ENCODE results near the gene GAMT.

The GAMT gene

DNA sequence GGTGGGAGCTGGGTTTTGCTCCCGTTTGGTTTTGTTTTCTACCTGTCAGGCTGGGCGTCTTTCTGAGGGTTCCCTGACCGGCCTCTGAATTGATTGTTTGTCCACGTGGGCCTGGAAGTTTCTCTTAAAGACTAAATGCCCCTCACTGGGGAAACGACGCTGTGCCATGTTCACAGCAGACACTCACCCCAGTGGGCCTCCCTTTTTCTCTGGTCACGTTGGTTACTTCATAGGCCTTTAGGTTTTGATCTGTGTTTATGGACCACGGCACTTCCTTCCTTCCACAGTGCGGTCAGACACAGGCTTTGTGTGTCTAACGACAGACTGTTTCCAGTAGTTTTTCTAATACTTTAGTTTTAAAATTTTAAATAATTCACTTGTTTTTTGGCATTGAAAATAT lies 37.7 kb downstream of the GAMT start:
- DNase-seq: peak; percentile 53

DNA sequence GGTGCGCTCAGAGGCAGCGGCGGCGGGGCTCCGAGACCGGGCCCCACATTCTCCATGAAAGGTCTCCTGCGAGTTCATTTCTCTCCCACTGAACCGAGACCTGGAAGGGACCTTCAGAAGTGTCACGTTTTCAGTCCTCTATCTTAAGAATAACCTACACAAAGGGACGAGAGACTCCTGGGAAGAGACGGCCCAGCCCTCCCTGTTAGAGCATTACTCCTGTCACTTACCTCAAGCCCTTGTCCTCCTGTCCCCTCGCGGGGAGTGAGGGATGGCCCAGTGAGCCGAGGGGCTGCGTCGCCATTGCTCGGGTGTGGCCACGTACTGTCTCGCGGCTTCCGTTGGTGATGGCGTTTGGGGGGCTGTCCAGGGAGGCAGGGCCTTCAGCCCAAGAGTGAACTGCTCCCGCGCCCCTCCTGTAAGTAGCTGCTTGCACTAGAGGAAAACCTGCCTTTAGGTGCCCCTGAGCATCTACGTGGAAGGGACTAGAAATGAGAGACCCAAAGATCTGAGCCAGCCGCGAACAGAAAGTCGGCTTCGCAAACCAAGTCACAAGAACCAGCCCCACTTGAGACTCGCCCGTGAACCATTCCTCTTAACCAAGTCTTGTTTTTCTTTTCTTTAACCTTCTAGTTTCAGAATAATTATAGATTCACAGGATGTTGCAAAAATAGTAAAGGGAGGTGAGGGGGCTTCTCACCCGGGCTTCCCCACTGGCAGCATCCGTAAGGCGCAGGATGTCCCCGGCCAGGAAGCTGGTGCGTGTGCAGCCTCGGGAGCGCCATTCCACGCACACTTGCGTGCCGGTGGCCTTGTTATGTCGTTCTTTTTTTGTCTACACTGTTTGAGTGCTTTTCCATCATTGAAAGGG lies 38.7 kb downstream of the GAMT start:
- DNase-seq: no peak

DNA sequence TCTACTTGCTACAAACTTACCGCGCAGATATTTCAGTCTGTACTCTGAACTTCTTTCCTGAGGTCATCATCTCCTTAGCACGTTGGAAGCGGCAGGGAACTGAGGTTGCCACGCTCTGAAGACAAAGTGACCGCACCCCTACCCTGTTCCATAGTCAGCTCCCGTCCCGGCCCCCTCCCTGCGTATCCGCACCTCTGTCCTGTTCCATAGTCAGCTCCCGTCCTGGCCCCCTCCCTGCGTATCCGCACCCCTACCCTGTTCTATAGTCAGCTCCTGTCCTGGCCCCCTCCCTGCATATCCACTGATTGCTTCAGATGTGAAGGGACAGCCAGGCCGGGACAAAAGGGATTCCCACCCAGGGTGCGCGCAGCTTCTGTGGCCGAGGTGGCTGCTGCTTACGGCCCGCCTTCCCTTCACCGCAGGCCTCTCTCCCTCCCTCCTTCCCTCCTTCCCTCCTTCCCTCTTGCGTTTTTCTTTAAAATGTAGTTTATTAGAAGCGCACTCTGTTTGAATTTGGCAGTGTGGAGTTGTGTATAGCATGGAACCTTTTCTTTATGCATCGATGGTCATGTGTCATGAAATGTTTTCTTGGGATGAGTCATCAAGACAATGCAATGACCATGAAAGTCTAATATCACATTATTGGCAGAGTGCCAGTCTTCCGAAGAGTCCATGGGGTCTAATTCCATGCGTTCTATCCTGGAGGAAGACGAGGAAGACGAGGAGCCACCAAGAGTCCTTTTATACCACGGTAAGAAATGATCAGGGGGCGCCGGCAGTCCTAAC lies 39.5 kb downstream of the GAMT start:
- DNase-seq: no peak

DNA sequence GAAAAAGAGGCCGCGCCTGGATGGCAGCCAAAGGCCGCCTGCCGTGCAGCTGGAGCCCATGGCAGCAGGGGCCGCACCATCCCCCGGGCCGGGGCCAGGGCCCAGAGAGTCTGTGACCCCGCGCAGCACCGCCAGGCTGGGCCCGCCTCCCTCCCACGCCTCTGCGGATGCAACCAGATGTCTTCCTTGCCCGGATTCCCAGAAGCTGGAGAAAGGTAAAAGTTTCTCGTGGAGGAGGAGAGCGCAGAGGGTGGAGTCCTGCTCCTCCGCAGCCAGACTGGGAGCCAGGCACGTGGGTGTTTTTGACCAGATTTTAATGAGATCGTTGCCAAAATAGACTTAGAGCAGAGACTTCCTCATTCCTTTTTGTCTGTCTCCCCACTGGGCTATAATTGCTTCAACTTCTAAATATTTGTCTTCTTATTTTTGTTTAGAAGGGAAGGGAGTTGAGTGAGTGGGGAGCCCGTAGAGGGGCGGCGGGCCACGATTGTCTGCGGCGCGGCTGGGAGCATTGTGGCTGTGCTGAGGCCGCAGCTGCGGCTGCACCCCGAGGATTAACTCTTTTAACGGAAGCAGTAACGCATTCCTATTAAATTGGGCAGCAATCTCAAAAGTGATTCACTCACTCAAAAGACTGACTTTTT lies 40.4 kb downstream of the GAMT start:
- no peak for DNase-seq

DNA sequence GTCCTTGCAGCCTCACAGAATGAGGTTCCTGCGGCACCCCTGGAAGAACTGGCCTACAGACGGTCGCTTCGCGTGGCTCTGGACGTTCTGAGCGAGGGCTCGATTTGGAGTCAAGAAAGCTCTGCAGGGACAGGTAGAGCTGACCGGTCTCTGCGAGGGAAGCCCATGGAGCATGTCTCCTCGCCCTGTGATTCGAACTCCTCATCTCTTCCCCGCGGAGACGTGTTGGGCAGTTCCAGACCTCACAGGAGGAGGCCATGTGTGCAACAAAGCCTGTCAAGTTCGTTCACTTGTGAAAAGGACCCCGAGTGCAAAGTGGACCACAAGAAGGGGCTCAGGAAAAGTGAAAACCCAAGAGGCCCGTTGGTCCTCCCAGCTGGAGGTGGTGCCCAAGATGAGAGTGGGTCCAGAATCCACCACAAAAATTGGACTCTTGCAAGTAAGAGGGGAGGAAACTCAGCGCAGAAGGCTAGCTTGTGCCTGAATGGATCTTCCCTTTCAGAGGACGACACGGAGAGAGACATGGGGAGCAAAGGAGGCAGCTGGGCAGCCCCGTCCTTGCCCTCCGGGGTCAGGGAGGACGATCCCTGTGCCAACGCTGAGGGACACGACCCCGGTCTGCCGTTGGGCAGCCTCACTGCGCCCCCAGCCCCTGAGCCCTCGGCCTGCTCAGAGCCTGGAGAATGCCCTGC lies 41.1 kb downstream of the GAMT start:
- no peak for DNase-seq

DNA sequence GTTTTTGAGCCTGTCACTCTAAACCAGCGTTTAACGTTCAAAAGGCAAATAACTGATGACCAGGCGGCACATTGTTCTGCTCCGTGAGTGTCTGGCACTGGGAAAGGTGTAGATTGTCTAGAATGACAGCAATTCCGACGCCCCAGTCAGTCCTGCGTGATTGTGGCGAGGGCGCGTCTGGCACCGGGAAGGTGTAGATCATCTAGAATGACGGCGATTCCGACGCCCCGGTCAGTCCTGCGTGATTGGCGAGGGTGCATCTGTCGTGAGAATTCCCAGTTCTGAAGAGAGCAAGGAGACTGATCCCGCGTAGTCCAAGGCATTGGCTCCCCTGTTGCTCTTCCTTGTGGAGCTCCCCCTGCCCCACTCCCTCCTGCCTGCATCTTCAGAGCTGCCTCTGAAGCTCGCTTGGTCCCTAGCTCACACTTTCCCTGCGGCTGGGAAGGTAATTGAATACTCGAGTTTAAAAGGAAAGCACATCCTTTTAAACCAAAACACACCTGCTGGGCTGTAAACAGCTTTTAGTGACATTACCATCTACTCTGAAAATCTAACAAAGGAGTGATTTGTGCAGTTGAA lies 43.7 kb downstream of the GAMT start:
- DNase-seq: no peak

DNA sequence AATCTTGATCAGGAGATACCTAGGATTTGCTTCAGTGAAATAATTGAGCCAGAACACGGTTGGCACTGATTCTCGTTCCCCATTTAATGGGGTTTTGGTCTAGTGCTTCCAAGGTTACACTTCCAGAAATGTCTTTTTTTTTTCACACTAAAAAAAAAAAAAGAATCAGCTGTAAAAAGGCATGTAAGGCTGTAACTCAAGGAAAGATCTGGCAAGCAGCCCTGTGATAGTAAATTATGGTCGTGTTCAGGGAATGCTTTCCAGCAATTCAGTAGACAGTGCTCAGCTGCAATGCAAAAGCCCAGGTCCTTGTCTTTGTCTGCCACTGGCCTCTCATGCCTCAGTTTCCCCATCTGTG lies 44.9 kb downstream of the GAMT start:
- DNase-seq: no peak

DNA sequence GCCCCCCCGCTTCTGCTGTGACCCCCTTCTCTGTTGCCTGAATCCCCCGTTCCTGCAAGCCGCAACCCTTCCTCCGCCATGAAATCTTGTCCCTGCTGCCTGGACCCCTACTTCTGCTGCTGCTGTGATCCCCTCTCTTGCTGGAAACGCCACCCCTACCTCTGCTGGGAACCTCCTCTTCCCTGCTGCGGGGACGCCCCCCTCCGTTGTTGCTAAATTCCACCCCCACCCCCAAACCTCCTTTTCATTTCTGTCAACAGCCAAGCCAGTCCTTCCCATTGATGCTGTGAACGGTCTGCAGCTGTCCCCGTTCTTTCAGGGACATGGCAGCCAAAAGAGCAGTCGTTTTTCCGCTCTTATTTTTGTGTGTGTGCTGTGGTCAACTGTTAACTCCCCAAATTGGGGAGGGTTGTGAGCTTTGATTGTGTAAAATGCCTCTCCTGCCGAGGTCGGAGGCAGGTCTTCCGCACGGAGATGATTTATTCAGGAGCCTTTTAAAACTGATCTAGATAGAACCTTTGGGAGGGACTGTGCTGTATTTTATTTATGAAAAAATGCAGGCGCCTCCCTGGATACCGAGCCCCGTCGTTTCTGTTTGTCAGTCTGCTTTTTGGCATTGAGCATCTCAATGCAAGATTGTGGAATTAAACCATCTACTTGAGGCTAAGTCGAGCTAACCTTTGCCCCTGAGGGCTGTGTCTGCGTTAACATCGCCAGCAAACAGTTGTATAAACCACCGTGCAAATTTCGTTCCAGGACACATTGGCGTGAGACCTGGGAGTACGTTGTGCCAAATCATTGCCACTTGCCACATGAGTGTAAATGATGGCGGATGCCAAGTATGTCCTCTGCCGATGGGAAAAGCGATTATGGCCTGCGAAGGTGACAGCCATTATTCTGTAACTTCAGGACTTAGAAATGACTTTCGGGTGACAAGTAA lies 45.5 kb downstream of the GAMT start:
- no peak for DNase-seq

DNA sequence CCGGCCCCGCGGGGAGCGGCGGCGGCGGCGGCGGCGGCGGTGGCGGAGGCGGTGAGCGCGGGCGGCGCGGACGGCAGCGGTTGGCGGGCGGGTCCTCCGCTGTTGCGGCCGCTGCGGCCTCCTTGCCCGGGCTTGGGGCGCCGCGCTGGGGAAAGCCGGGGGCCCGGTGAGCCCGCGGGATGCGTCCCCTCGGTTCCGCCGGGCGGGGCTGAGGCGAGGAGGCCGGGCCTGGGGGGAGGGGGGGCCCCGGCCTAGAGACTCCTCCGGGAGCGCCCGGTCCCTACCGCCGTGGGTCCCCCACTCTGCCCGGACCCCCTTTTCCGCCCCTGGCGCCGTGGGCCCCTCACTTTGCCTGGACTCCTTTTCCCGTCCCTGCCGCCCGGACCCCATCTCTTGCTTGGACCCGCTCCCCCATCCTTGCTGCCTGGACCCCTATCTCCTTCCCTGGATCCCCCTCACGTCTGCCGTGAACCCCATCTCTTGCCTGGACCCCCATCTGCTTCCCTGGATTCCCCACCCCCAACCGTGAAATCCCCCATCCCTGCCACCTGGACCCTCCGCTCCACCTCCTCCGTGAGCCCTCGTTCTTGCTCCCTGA lies 46.3 kb downstream of the GAMT start:
- DNase-seq: no peak

DNA sequence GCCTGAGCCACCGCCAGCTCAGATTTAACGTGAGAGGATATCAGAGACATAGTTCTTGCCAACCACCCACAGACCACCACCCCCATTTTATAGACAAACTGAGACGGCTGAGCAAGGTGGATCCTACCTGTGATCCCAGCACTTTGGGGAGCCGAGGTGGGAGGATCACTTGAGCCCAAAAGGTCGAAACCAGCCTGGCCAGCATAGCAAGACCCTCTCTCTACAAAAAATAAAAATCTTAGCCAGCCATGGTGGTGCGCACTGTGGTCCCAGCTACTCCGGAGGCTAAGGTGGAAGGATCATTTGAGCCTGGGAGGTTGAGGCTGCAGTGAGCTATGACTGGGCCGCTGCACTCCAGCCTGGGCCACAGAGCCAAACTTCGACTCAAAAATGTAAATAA lies 48.2 kb downstream of the GAMT start:
- DNase-seq: no peak

DNA sequence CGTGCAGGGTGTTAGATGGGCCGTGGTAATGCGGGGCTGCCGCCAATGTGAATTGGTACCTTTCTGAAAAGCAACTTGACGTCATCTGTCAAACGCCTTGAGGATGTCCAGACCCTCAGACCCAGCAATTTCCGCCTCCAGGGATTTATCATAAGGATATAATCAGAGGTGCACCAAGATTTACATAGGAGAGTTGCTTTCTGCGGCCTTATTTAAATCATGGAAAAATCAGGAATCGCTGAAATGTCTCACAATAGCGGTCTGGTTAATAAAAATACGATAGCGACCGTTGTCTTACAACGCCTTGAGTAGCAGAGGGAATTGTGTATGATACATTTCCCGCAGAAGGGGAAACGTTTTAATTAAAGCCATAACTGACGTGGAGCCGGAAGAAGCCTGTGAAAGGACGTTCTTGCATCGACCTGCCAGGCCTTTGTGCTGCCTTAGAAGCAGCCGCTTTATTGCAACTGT lies 49.9 kb downstream of the GAMT start:
- DNase-seq: no peak

DNA sequence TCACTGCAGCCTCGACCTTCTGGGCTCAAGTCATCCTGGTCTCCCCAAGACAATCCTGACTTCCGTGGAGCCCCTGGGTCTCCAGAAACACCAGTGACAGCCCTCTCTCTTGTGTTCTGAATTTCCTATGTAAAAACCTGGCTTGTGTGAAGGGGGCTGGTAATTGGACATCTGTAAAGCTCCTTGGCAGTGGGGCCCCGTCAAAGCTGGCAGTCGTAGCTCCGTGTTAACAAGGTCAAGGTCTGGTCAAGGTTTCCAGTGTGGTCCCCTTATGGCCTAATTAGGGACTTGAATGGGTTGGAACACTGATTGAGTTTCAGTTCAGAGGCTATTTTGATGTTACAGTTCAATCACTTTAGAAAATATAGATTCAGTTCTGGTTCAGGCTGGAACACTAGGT lies 50.5 kb downstream of the GAMT start:
- no peak for DNase-seq

DNA sequence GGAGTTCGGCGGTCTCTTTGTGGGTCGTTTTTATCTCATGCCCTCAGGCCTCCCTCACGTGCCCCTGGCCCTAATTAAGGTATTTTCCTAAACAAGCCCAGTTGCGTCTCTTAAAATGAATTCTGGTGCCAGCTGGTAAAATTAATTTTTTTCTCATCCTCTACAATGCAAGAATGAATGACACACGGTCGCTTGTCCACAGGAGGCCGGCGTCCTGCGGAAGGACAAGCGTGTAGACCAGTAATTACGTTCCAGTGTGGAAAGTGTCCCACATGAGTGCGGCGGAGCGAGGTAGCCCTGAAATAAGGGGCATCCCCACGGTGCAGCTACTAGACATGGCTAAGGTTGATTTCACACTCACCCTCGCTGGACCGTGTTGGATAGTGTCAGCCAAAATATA lies 52.1 kb downstream of the GAMT start:
- no peak for DNase-seq
